Left renal cortex interstitium (tissue), 4 donors: Measurements from ENCODE around the gene ACAP1. TPM values are rescaled to one million over a fixed set of nuclear protein-coding genes. Genes with fewer than 3 reads are reported as not detected.

ENCODE experiments used
- DNase-seq, 4 donors: peaks; one replicate each; pipeline ENCODE4 v3.0.0-alpha.2; 2013; ENCODE audit warnings: low read depth in 4 of 4, low spot score in 2 of 4, missing footprints in 1 of 4
- polyA plus RNA-seq, 4 donors: library from polyadenylated mRNA; unstranded; fragments of 120-200 nt; gene quantifications; one replicate each; pipeline ENCODE4 v1.2.1, GENCODE V29; 2013; ENCODE audit not compliant: insufficient read length in 4 of 4

ACAP1 gene
- polyA plus RNA-seq, 4 donors = 7.3 to 10.9 (median 10.0) TPM

DNA sequence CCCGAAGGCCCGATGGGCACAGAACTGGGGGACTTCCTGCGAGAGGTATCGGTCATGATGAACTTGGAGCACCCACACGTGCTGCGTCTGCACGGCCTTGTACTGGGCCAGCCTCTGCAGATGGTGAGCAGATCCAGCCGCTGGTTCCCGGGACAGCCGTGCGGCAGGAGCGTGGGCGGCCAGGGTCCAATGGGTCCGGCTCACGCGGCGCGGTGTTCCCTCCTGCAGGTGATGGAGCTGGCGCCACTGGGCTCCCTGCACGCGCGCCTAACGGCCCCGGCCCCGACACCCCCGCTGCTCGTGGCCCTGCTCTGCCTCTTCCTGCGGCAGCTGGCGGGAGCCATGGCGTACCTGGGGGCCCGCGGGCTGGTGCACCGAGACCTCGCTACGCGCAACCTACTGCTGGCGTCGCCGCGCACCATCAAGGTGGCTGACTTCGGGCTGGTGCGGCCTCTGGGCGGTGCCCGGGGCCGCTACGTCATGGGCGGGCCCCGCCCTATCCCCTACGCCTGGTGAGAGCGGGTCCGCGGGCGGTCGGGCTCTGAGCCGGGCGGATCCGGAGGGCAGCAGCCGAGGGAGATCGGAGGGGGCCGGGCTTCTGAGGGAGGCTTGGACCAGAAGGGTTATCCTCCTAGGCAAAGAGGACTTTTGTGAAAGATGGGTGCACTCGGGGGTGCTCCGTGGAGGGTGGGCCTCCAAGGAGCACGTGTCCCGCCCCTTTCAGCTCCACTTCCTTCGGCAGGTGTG lies 47.6 kb downstream of the ACAP1 start:
- no peak for DNase-seq

DNA sequence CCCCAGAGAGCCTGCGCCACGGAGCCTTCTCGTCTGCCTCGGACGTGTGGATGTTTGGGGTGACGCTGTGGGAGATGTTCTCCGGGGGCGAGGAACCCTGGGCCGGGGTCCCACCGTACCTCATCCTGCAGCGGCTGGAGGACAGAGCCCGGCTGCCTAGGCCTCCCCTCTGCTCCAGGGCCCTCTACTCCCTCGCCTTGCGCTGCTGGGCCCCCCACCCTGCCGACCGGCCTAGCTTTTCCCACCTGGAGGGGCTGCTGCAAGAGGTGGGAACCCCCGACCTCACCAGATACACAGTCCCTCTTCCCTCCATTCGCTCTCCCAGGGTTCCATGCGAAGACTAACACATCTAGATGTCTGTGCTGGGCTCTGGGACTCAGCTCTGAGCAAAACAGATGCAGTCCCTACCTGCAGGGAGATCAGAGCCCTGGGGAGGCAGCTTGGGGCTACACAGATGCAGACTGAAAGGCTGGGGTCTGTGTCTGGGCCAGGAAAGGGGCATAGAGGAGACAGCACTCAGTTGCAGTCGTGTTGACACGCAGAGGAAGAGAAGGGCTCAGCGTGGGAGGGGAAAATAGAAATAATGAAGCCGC lies 48.3 kb downstream of the ACAP1 start:
- no peak for DNase-seq

DNA sequence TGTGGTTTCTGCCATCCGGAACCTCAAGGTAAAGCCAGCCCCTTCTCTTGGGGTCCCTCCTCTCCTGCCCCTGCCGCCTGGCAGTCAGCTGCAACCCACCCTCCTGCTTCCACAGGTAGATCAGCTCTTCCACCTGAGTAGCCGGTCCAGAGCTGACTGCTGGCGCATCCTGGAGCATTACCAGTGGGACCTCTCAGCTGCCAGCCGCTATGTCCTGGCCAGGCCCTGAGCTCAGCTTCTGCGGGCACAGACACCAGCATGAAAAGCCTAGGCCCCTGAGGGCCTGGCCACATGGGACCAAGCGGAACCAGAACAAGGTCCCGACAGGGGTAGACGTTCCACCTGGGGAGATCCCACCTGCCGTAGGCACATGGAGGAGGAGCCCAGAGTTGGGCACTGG lies 52.5 kb downstream of the ACAP1 start:
- no peak for DNase-seq

DNA sequence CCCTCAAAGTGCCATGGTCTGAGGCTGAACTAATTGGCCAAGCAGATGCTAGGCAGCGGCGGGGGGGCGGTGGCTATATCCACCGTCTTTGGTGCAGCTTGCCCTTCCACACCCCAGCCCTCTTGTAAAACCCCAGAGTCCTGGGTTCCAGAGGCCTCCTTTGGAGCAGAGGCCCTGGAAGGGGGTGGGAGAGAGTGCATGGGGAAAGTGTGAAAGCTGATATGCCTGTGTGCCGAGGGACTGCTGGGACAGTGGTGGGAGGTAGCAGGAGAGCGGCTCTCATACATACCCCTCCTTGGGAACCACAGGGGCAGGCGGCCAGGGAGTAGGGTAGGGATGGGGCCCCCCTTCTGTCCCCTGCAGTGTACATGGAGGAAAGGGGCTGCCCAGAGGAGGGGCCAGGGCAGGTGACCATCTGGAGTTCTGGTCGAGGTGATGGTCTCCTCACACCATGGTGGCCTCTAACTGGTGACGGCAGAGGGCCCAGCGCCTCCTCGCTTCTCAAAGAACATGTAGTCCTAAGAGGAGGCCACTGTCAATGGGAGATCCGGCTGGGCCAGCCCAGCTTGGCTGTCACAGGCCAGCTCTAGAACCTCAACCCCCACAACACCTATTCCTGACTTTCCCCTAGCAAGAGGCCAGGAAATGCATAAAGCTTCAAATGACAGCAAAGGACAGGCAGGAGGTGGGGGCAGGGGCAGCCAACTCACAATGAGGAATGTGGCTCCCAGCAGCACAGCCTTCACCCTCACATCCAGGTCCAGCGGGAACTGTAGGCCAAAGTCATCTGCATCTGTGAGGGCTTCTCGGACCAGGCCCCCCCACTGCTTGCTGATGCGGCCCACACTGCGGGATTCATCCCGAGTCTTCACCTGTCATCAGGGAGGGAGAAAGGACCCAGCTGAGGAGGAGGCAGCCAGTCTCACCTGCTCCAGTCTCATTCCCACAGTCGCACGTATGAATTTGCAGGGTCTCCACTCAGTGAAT lies 53.9 kb downstream of the ACAP1 start:
- no peak for DNase-seq

DNA sequence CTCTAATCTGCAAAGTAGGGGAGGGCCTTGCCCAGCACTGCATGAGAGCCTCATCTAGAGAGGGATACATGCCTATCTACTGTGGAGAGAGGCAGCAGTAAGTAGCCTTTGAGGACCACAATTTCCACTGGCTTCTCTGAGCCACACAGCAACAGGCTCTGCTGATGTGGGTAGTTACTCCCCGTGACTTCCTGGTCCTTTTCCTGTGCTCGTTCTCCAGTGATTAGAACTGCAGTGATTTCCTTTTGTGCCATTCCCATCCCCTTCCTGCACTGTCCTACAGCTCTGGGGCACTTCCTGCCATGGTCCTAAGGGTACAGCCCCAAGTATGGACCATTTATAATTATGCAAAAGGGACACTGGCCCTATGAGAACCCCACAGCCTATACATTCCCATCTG lies 55.0 kb downstream of the ACAP1 start:
- DNase-seq = no peak

DNA sequence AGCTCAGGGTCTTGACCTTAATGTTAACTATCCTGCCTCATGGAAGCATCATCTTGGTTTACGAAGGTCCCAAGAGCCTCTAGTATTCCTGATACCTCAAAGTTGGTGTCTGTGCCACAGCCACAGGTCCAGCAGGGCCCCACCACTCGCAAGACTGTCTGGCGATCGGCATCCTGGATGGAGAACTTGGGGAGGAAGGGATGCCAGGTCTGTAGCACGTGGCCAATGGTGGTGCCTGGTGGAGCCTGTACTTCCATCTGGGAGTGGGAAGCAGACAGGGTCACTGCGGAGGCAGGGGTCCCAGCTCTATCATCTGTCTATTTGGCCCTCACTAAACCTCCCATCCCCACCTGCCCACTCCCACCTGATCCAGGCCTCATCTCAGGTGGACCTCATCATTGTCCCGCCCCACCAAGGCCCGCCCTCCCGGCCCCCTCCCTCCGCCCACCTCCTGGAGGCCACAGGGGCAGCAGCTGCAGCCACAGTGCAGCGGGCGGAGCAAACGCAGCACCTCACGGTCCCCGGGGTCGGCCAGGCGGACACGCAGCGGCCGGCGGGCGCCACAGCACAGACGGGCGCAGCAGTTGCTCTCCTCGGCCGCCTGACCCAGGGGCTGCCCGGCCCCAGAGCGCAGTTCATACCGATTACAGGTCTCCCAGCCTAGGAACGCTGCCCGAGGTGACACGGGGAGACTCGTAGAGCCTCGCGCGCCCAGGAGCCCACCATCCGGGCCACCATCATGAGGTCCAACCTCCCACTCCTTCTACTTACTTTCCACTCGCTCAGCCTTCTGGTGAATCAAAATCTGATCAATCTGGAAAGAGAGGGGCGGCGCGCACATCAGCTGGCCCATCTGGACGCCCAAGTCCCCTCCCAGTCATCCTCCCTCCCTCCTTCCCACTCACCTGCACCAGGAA lies 56.6 kb downstream of the ACAP1 start:
- DNase-seq = no peak

DNA sequence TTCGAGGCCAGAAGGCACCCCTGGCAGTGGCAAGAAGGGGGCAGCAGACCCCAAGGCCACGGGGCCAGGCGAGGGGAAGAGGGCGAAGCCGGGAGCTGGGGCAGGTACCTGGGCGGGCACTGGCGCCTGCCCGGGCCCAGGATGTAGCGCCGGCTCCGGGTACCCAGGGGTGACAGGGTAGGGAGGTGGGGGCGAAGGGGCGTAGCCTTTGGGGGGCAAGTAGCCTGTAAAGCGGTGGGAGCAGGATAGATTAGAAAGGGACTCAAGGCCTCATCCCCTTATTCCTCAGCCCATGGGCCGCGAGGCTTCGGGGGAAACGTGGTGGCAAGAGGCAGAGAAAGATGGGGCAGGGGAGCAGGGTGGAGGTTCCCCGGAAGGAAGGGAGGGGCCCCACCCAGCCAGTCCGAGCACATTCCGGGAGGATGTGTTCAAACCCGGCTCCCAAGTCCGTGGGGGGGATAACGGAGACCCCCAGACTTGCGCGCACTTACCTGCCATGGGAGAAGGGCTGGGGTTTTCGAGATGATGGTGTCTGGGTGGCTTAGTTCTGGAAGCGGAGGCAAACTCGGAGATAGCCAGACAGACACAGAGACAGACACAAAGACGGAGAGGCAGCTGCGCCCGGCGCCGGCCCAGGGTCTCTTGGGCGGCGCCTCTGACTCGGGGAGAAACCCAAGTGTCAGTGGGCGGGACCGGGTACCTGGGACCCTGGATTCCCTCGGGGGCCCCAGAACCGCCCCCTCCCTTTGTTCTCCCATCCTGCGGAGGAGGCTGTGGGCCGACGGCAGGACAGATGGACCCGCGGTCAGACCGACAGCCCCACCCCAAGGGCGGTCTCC lies 57.5 kb downstream of the ACAP1 start:
- no peak for DNase-seq

DNA sequence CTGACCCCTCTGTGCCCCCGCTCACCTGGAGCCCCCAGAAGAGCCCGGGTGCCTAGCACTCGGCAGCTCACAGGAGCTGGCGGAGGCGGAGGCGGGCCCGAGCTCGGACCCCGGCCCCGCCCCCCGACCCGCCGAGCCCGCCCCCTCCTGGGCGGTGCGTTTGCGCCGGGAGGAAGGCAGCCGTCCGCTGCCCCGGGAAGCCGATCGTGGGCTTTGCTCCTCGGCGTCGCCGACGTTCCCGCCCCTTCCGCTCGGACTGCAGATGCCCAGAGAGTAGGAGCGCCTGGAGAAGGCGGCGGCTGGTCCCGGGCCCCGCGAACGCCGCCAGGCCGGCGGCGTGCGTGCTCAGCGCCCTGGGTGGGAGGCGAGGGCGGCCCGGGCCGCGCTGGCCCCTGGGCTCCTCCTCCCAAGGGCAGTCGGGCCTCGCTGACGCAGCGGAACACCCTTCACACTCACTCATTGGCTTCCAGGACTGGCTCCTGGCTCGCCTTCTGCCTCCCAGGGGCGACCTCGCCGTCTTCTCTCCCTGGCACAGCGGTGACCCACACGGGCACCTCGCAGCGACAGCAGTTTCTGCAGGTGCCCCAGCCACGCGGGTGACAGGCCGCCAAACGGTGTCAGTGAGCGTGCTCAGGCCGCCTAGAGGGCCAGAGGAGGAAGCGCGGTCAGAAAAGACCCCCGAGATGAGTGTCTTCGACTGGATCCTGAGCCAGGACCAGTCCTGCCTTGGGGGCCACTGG lies 58.3 kb downstream of the ACAP1 start, which contains the start of gene PLSCR3:
TSS of gene PLSCR3 (minus strand) at position 74 of the 740 bp plus-strand sequence. CDS start 415 bp downstream, outside the sequence.
- DNase-seq = peak in 2 of 4 donors; percentile 63 to 76

DNA sequence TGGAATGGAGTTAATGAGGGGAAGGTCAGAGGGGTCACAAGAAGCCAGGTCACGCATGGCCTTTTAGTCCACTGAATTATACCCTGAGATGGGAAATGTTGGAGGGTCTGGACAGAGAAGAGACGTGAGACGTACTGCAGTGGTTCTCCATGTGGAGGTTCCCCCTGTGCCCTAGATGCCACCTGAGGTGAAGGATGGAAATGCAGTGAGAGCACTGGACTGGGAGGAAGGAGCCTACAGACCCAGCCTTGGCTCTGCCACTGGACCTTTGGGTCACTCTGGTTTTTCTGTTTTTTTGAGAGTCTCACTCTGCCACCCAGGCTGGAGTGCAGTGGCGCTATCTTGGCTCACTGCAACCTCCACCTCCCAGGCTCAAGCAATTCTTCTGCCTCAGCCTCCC lies 59.8 kb downstream of the ACAP1 start:
- no peak for DNase-seq

DNA sequence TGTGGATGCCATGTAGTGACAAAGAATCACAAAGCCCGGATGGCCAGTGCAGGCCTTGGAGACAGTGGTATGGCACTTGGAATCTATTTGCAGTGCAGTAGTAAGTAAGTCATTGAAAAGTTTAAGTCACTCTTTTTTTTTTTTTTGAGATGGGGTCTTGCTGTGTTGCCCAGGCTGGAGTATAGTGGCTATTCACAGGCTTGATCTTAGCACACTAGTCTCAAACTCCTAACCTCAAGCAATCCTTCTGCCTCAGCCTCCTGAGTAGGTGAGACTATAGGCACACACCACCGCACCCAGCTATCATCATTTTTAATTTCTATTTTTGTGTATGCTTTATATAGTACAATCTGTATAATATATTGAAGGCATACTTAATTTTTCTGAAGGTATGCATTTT lies 62.3 kb downstream of the ACAP1 start:
- DNase-seq = no peak

Other genes with a start within 250 kb of the ACAP1 start
- gene ASGR2, start 221.7 kb upstream of the ACAP1 start, polyA plus RNA-seq = 1 to 10 TPM; 1.1 to 3.2 (median 1.7) TPM
- gene ASGR1, start 157.2 kb upstream of the ACAP1 start, polyA plus RNA-seq = 10 to 100 TPM in 1 of 4 donors, 1 to 10 TPM in 3; 6.3 to 10.1 (median 8.3) TPM
- 10 to 100 TPM; 21.1 to 53.3 (median 39.1) TPM for gene DLG4, start 116.7 kb upstream of the ACAP1 start, polyA plus RNA-seq
- gene ACADVL, start 116.6 kb upstream of the ACAP1 start, polyA plus RNA-seq = 100 to 1,000 TPM; 409 to 581 (median 511) TPM
- gene DVL2, start 102.0 kb upstream of the ACAP1 start, polyA plus RNA-seq = 10 to 100 TPM; 47.7 to 78.0 (median 62.9) TPM
- 10 to 100 TPM; 51.8 to 74.3 (median 60.9) TPM for gene PHF23, start 97.1 kb upstream of the ACAP1 start, polyA plus RNA-seq
- 100 to 1,000 TPM; 396 to 619 (median 451) TPM for gene GABARAP, start 94.1 kb upstream of the ACAP1 start, polyA plus RNA-seq
- gene CTDNEP1, start 84.8 kb upstream of the ACAP1 start, polyA plus RNA-seq = 100 to 1,000 TPM; 136 to 149 (median 141) TPM
- 10 to 100 TPM; 43.7 to 61.9 (median 50.9) TPM for gene ELP5, start 84.3 kb upstream of the ACAP1 start, polyA plus RNA-seq
- 10 to 100 TPM; 47.1 to 59.9 (median 55.1) TPM for gene CLDN7, start 74.1 kb upstream of the ACAP1 start, polyA plus RNA-seq
- 1 to 10 TPM; 2.2 to 2.8 (median 2.5) TPM for gene SLC2A4, start 54.8 kb upstream of the ACAP1 start, polyA plus RNA-seq
- 1 to 10 TPM; 2.5 to 5.3 (median 3.1) TPM for gene YBX2, start 41.9 kb upstream of the ACAP1 start, polyA plus RNA-seq
- 100 to 1,000 TPM; 286 to 397 (median 312) TPM for gene EIF5A, start 28.9 kb upstream of the ACAP1 start, polyA plus RNA-seq
- 100 to 1,000 TPM in 1 of 4 donors, 10 to 100 TPM in 3; 88.7 to 115 (median 95.8) TPM for gene GPS2, start 21.2 kb upstream of the ACAP1 start, polyA plus RNA-seq
- gene NEURL4, start 7.2 kb upstream of the ACAP1 start, polyA plus RNA-seq = 10 to 100 TPM; 25.4 to 39.7 (median 31.4) TPM
- gene KCTD11, start 15.6 kb downstream of the ACAP1 start, polyA plus RNA-seq = 10 to 100 TPM; 11.2 to 13.9 (median 12.5) TPM
- gene TMEM95, start 18.6 kb downstream of the ACAP1 start, polyA plus RNA-seq = not detected
- 1 to 10 TPM; 3.1 to 7.9 (median 5.7) TPM for gene TNK1, start 44.6 kb downstream of the ACAP1 start, polyA plus RNA-seq
- gene PLSCR3, start 58.0 kb downstream of the ACAP1 start, polyA plus RNA-seq = 10 to 100 TPM; 27.8 to 51.2 (median 41.2) TPM
- 100 to 1,000 TPM in 1 of 4 donors, 10 to 100 TPM in 3; 82.2 to 108 (median 90.2) TPM for gene TMEM256, start 67.6 kb downstream of the ACAP1 start, polyA plus RNA-seq
- 10 to 100 TPM; 17.5 to 38.6 (median 30.2) TPM for gene NLGN2, start 71.3 kb downstream of the ACAP1 start, polyA plus RNA-seq
- not detected for gene SPEM1, start 83.8 kb downstream of the ACAP1 start, polyA plus RNA-seq
- gene SPEM2, start 89.1 kb downstream of the ACAP1 start, polyA plus RNA-seq = under 1 TPM in 1 of 4 donors, not detected in 3; 0.06 TPM
- gene SPEM3, start 92.3 kb downstream of the ACAP1 start, polyA plus RNA-seq = not detected
- 1 to 10 TPM; 3.7 to 5.7 (median 4.8) TPM for gene TMEM102, start 98.9 kb downstream of the ACAP1 start, polyA plus RNA-seq
- gene FGF11, start 103.0 kb downstream of the ACAP1 start, polyA plus RNA-seq = 1 to 10 TPM; 6.1 to 6.9 (median 6.4) TPM
- gene CHRNB1, start 108.5 kb downstream of the ACAP1 start, polyA plus RNA-seq = 10 to 100 TPM; 10.3 to 10.8 (median 10.6) TPM
- gene ZBTB4, start 143.1 kb downstream of the ACAP1 start, polyA plus RNA-seq = 10 to 100 TPM; 38.6 to 50.6 (median 44.2) TPM
- under 1 TPM in 2 of 4 donors, not detected in 2; 0.46 to 0.72 TPM for gene SLC35G6, start 144.9 kb downstream of the ACAP1 start, polyA plus RNA-seq
- 100 to 1,000 TPM; 101 to 163 (median 116) TPM for gene POLR2A, start 147.8 kb downstream of the ACAP1 start, polyA plus RNA-seq
- 10 to 100 TPM; 21.7 to 32.3 (median 28.3) TPM for gene TNFSF12, start 212.5 kb downstream of the ACAP1 start, polyA plus RNA-seq
- gene TNFSF13, start 222.2 kb downstream of the ACAP1 start, polyA plus RNA-seq = 10 to 100 TPM; 12.8 to 15.9 (median 14.5) TPM
- gene SENP3, start 225.4 kb downstream of the ACAP1 start, polyA plus RNA-seq = 10 to 100 TPM; 60.8 to 81.3 (median 74.9) TPM
- gene CD68, start 243.1 kb downstream of the ACAP1 start, polyA plus RNA-seq = 10 to 100 TPM; 33.6 to 64.0 (median 57.2) TPM
- 100 to 1,000 TPM; 102 to 125 (median 121) TPM for gene MPDU1, start 247.3 kb downstream of the ACAP1 start, polyA plus RNA-seq